Activated B cell treated with CpG ODN at 0.5 μM for 24 hours (primary cell): ENCODE data around the gene ARHGAP40. TPM values are rescaled to one million over a fixed set of nuclear protein-coding genes. Genes with fewer than 3 reads are reported as not detected.

Source experiments
- ATAC-seq: fragments of 200-7000 bp; cut with Tn5 transposase; one replicate; pipeline ENCODE4 v1.10.0; 2021; ENCODE audit warnings: low read depth, mild to moderate bottlenecking, moderate library complexity
- CTCF ChIA-PET: fragments of 350-600 bp; sonication (Branson Sonifier 250); formaldehyde crosslinking; loops from one replicate; lab custom pipeline; 2021; ENCODE audit warnings: antibody characterized with exemption; lab: Charles Lee
- POLR2A ChIA-PET: fragments of 350-600 bp; sonication (Branson Sonifier 250); formaldehyde crosslinking; loops from one replicate; lab custom pipeline; 2021; ENCODE audit warnings: antibody characterized with exemption; lab: Charles Lee
- DNase-seq: peaks from one replicate; pipeline ENCODE4 v3.0.0; 2022
- H3K27ac Mint-ChIP-seq: one replicate; pipeline ENCODE4 v1.8.0; 2020; ENCODE audit warnings: mixed read lengths
- H3K27me3 Mint-ChIP-seq: one replicate; pipeline ENCODE4 v1.8.0; 2021; ENCODE audit warnings: mixed read lengths
- H3K36me3 Mint-ChIP-seq: one replicate; pipeline ENCODE4 v1.8.0; 2021; ENCODE audit warnings: low read depth, mixed read lengths
- H3K4me1 Mint-ChIP-seq: one replicate; pipeline ENCODE4 v1.8.0; 2021; ENCODE audit warnings: mixed read lengths
- H3K4me3 Mint-ChIP-seq: one replicate; pipeline ENCODE4 v1.8.0; 2020; ENCODE audit warnings: mild to moderate bottlenecking, mixed read lengths
- H3K9me3 Mint-ChIP-seq: one replicate; pipeline ENCODE4 v1.8.0; 2020; ENCODE audit warnings: mixed read lengths
- CTCF ChIP-seq: fragments of 200-600 bp; IDR thresholded peaks from one replicate; pipeline ENCODE4 v1.8.0; 2022; ENCODE audit warnings: antibody characterized with exemption, mild to moderate bottlenecking
- intact Hi-C: fragments of 100-400 bp; cut with micrococcal nuclease; formaldehyde crosslinking; loops from one replicate; pipeline ENCODE4 v1.15.1; 2024
- total RNA-seq: library from RNA; stranded (reverse); gene quantifications from 2 replicates; pipeline ENCODE4 v1.2.3, GENCODE V29; 2022

ARHGAP40 gene
- total RNA-seq, 1 donor from 2014 or later = not detected

GRCh38 chr20:38667417-38667956, 65.9 kb downstream of the ARHGAP40 start:
- ATAC-seq (no peak), DNase-seq (no peak)
- peaks cover 57% of the 10 kb centered on the region for H3K27me3 Mint-ChIP-seq
- H3K27ac Mint-ChIP-seq = no peak overlapping the region
- H3K4me3 Mint-ChIP-seq = no peak overlapping the region
- ChIA-PET CTCF (interaction anchor here (0.6 kb wide), 1 partner anchor 11 kb away, joined by 3 read pairs; no protein-coding TSS in a partner anchor), POLR2A (no interaction called here)
- H3K36me3 Mint-ChIP-seq = no peaks in the 10 kb centered on the region
- no peaks in the 10 kb centered on the region for H3K4me1 Mint-ChIP-seq
- H3K9me3 Mint-ChIP-seq = no peaks in the 10 kb centered on the region
- TF ChIP-seq CTCF = no peak
- intact Hi-C loops = no loop called here

DNA sequence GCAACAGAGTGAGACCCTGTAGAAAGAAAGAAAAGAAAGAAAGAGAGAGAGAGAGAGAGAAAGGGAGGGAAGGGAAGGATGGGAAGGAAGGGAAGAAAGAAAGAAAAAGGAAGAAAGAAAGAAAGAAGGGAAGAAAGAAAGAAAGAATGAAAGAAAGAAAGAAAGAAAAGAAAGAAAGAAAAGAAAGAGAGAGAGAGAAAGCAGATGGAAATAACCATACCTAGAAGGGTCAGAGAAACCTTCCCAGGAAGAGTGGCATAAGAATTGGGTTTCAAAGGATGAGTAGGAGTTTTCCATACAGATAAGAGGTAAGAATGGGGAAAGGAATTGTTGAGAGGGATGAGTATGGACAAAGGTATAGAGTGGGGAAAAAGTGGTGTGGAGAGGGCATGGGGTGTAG, 68.1 kb downstream of the ARHGAP40 start:
- intact Hi-C loops = no loop called here
- H3K9me3 Mint-ChIP-seq = no peaks in the 10 kb centered on the region
- POLR2A ChIA-PET = no interaction called here
- ATAC-seq (no peak), DNase-seq (no peak)
- H3K27me3 Mint-ChIP-seq = peaks cover 48% of the 10 kb centered on the region
- no peak overlapping the region for H3K27ac Mint-ChIP-seq
- H3K36me3 Mint-ChIP-seq = peaks cover 1% of the 10 kb centered on the region
- TF ChIP-seq CTCF = no peak
- no peak overlapping the region for H3K4me3 Mint-ChIP-seq
- peaks cover 11% of the 10 kb centered on the region for H3K4me1 Mint-ChIP-seq
- CTCF ChIA-PET = no interaction called here

DNA sequence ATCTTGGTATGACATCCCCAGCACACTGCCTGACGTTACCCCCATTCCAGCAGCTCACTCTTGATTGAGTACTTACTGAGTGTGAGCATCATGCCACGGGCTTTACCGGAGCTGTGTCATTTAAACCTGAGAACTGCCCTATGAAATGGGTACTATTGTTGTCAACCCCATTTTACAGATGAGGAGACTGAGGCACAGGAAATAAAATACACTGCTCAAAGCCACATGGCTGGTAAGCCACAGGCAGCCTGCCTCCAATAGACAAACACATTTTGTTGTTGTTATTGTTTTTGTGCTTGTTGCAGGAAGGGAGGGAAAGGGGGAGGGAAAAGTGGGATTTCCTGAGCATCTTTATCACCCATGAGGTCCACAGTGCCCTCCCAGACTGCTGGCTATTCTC, 69.2 kb downstream of the ARHGAP40 start:
- DNase-seq = no peak
- peaks cover 1% of the 10 kb centered on the region for H3K36me3 Mint-ChIP-seq
- ChIA-PET CTCF (no interaction called here), POLR2A (no interaction called here)
- no peak for ATAC-seq
- intact Hi-C loops = no loop called here
- TF ChIP-seq CTCF = no peak
- H3K4me3 Mint-ChIP-seq = no peak overlapping the region
- H3K27ac Mint-ChIP-seq = no peak overlapping the region
- H3K9me3 Mint-ChIP-seq = no peaks in the 10 kb centered on the region
- peaks cover 43% of the 10 kb centered on the region for H3K27me3 Mint-ChIP-seq
- H3K4me1 Mint-ChIP-seq = peaks cover 11% of the 10 kb centered on the region

GRCh38 chr20:38671186-38671585, 69.6 kb downstream of the ARHGAP40 start:
- Mint-ChIP-seq H3K36me3 (peaks cover 1% of the 10 kb centered on the region), H3K27ac (no peak overlapping the region), H3K9me3 (no peaks in the 10 kb centered on the region), H3K27me3 (peaks cover 39% of the 10 kb centered on the region), H3K4me1 (peaks cover 11% of the 10 kb centered on the region), H3K4me3 (no peak overlapping the region)
- POLR2A ChIA-PET = no interaction called here
- intact Hi-C loops = no loop called here
- no peak for TF ChIP-seq CTCF
- CTCF ChIA-PET = interaction anchor here (0.9 kb wide), 1 partner anchor 26 kb away, joined by 3 read pairs; no protein-coding TSS in a partner anchor
- ATAC-seq (no peak), DNase-seq (no peak)

DNA sequence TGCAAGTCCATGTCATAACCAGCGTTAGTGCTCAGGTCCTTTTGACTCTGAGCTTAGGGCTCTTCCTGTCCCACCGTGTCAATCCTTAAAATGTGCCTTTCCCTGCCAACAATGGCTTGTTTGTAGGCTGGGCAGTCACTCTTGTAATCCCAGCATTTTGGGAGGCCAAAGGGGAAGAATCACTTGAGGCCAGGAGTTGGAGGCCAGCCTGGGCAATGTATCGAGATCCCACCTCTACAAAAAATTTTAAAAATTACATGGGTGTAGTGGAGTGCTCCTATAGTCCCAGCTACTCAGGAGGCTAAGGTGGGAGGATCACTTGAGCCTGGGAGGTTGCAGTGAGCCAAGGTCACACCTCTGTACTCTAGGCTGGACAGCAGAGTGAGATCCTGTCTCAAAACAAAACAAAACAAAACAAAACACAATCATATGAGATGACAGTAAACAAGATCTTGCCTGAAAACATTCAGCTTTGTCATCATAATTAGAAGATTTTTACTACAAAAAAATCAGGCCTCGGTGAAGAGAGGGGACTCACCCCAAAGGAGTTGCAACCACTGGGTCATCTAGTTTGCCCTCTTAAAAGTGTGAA, 70.2 kb downstream of the ARHGAP40 start:
- Mint-ChIP-seq H3K27me3 (peaks cover 39% of the 10 kb centered on the region), H3K4me1 (peaks cover 11% of the 10 kb centered on the region), H3K9me3 (no peaks in the 10 kb centered on the region), H3K36me3 (peaks cover 1% of the 10 kb centered on the region), H3K27ac (no peak overlapping the region), H3K4me3 (no peak overlapping the region)
- ATAC-seq (no peak), DNase-seq (no peak)
- intact Hi-C loops = no loop called here
- POLR2A ChIA-PET = no interaction called here
- no peak for TF ChIP-seq CTCF
- CTCF ChIA-PET = interaction anchor here (0.9 kb wide), 1 partner anchor 26 kb away, joined by 3 read pairs; no protein-coding TSS in a partner anchor
